Measurements from ENCODE around the gene ARHGAP25. TPM values are rescaled to one million over a fixed set of nuclear protein-coding genes. Genes with fewer than 3 reads are reported as not detected.

The ARHGAP25 gene
- total RNA-seq, 1 donor from 2014 or later, result 156 TPM

- intact Hi-C loops (cut with micrococcal nuclease), result no loop called here
Measured at GRCh38 chr2:68822207-68822872, 87.7 kb downstream of the ARHGAP25 start.

- intact Hi-C loops (cut with micrococcal nuclease), result no loop called here
Measured at GRCh38 chr2:68824831-68825230, 90.2 kb downstream of the ARHGAP25 start.

GRCh38 chr2:68825866-68826265 is 91.3 kb downstream of the ARHGAP25 start:
- intact Hi-C loops (cut with micrococcal nuclease), result no loop called here

GRCh38 chr2:68827666-68828065 is 93.1 kb downstream of the ARHGAP25 start:
- intact Hi-C loops (cut with micrococcal nuclease), result loop anchor here (2.0 kb wide), 5 partner anchors 53 to 111 kb away; no protein-coding TSS in a partner anchor

GRCh38 chr2:68828887-68829708 is 94.5 kb downstream of the ARHGAP25 start:
- intact Hi-C loops (cut with micrococcal nuclease), result loop anchor here (1.0 to 2.0 kb wide), 7 partner anchors 8 to 112 kb away; no protein-coding TSS in a partner anchor

GRCh38 chr2:68829749-68830148 is 95.1 kb downstream of the ARHGAP25 start:
- intact Hi-C loops (cut with micrococcal nuclease), result loop anchor here (1.0 to 10.0 kb wide), 8 partner anchors 8 to 765 kb away; partner anchors contain the start of gene C1D

- intact Hi-C loops (cut with micrococcal nuclease), result loop anchor here (10.0 kb wide), 1 partner anchor 767 kb away; the partner anchor contains the start of gene C1D
Measured at GRCh38 chr2:68831686-68832232, 97.1 kb downstream of the ARHGAP25 start.

GRCh38 chr2:68832233-68832869 is 97.7 kb downstream of the ARHGAP25 start:
- intact Hi-C loops (cut with micrococcal nuclease), result loop anchor here (10.0 kb wide), 1 partner anchor 768 kb away; the partner anchor contains the start of gene C1D

GRCh38 chr2:68833162-68833561 is 98.6 kb downstream of the ARHGAP25 start:
- intact Hi-C loops (cut with micrococcal nuclease), result loop anchor here (10.0 kb wide), 1 partner anchor 768 kb away; the partner anchor contains the start of gene C1D

GRCh38 chr2:68834737-68835376 is 100.2 kb downstream of the ARHGAP25 start:
- intact Hi-C loops (cut with micrococcal nuclease), result loop anchor here (5.0 to 10.0 kb wide), 4 partner anchors 183 to 1438 kb away; partner anchors contain the start of genes C1D and ETAA1

- intact Hi-C loops (cut with micrococcal nuclease), result loop anchor here (5.0 to 10.0 kb wide), 4 partner anchors 183 to 1438 kb away; partner anchors contain the start of genes C1D and ETAA1
Measured at GRCh38 chr2:68835621-68836020, 101.0 kb downstream of the ARHGAP25 start.

- intact Hi-C loops (cut with micrococcal nuclease), result loop anchor here (1.0 to 10.0 kb wide), 9 partner anchors 8 to 1440 kb away; partner anchors contain the start of genes C1D and ETAA1
Measured at GRCh38 chr2:68837164-68837860, 102.7 kb downstream of the ARHGAP25 start.

- intact Hi-C loops (cut with micrococcal nuclease), result loop anchor here (1.0 to 10.0 kb wide), 11 partner anchors 9 to 1441 kb away; partner anchors contain the start of genes C1D and ETAA1
Measured at GRCh38 chr2:68837861-68838341, 103.3 kb downstream of the ARHGAP25 start.

- intact Hi-C loops (cut with micrococcal nuclease), result loop anchor here (1.0 to 10.0 kb wide), 7 partner anchors 70 to 1441 kb away; partner anchors contain the start of genes C1D and ETAA1
Measured at GRCh38 chr2:68838641-68839040, 104.0 kb downstream of the ARHGAP25 start.

- intact Hi-C loops (cut with micrococcal nuclease), result loop anchor here (1.0 to 10.0 kb wide), 6 partner anchors 86 to 1442 kb away; partner anchors contain the start of genes C1D and ETAA1
Measured at GRCh38 chr2:68839260-68839833, 104.7 kb downstream of the ARHGAP25 start.

GRCh38 chr2:68845043-68845442 is 110.4 kb downstream of the ARHGAP25 start:
- intact Hi-C loops (cut with micrococcal nuclease), result no loop called here

- intact Hi-C loops (cut with micrococcal nuclease), result no loop called here
Measured at GRCh38 chr2:68846091-68846490, 111.5 kb downstream of the ARHGAP25 start.

- intact Hi-C loops (cut with micrococcal nuclease), result no loop called here
Measured at GRCh38 chr2:68847751-68848150, 113.1 kb downstream of the ARHGAP25 start.

- intact Hi-C loops (cut with micrococcal nuclease), result no loop called here
Measured at GRCh38 chr2:68849579-68850030, 115.0 kb downstream of the ARHGAP25 start.

All from T-helper 1 cell treated with Interleukin-12 subunit alpha and Interleukin-12 subunit beta and Interleukin-4 antibody, amounts not matched to agents 30 ng/mL and 1 ng/mL, for 36 hours (primary cell).